Uterus (tissue), 2 donors: ENCODE results near the gene HEG1.

Experiments used
- POLR2A ChIP-seq, 2 donors: fragments of 450-650 bp; IDR thresholded peaks; one replicate each; pipeline ENCODE4 v1.6.1; 2016; ENCODE audit warnings: antibody characterized with exemption in 2 of 2, mild to moderate bottlenecking in 1 of 2, moderate library complexity in 1 of 2
- TF ChIP-seq, protein P1 (sequence below), 4 experiments: fragments of 200-600 bp in 2 of 4; fragments of 450-650 bp in 2 of 4; sonication (generic) in 2 of 4; IDR thresholded peaks; one replicate each; pipeline ENCODE4 v1.5.1; 2016 to 2019; ENCODE audit warnings: antibody characterized with exemption in 4 of 4, mild to moderate bottlenecking in 2 of 4, moderate library complexity in 1 of 4

DNA sequence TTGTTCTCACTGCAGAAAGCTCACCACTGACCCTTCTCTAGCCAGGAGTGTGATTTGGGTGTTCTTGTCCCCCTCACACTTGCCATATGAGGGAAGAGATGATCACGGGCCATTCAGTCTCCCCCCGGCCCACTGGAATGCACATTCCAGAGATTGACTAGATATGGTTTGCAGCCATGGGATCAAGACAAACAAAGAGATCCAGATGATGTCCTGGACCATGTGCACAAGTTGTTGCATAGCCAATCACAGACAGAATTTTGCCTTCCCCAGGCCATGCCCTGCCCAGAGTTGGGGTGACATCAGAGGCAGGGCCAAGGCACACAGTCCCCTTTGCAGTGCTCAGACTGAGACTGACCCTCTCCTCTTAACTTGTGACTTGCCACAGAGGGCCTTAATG lies 136.0 kb downstream of the HEG1 start:
- no peak for TF ChIP-seq POLR2A (IDR thresholded peaks at IDR 0.05)
- TF ChIP-seq, protein P1, sequence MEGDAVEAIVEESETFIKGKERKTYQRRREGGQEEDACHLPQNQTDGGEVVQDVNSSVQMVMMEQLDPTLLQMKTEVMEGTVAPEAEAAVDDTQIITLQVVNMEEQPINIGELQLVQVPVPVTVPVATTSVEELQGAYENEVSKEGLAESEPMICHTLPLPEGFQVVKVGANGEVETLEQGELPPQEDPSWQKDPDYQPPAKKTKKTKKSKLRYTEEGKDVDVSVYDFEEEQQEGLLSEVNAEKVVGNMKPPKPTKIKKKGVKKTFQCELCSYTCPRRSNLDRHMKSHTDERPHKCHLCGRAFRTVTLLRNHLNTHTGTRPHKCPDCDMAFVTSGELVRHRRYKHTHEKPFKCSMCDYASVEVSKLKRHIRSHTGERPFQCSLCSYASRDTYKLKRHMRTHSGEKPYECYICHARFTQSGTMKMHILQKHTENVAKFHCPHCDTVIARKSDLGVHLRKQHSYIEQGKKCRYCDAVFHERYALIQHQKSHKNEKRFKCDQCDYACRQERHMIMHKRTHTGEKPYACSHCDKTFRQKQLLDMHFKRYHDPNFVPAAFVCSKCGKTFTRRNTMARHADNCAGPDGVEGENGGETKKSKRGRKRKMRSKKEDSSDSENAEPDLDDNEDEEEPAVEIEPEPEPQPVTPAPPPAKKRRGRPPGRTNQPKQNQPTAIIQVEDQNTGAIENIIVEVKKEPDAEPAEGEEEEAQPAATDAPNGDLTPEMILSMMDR (IDR thresholded peaks at IDR 0.05): no peak
